ENCODE measurements around the gene USP6NL.

Gene USP6NL

DNA sequence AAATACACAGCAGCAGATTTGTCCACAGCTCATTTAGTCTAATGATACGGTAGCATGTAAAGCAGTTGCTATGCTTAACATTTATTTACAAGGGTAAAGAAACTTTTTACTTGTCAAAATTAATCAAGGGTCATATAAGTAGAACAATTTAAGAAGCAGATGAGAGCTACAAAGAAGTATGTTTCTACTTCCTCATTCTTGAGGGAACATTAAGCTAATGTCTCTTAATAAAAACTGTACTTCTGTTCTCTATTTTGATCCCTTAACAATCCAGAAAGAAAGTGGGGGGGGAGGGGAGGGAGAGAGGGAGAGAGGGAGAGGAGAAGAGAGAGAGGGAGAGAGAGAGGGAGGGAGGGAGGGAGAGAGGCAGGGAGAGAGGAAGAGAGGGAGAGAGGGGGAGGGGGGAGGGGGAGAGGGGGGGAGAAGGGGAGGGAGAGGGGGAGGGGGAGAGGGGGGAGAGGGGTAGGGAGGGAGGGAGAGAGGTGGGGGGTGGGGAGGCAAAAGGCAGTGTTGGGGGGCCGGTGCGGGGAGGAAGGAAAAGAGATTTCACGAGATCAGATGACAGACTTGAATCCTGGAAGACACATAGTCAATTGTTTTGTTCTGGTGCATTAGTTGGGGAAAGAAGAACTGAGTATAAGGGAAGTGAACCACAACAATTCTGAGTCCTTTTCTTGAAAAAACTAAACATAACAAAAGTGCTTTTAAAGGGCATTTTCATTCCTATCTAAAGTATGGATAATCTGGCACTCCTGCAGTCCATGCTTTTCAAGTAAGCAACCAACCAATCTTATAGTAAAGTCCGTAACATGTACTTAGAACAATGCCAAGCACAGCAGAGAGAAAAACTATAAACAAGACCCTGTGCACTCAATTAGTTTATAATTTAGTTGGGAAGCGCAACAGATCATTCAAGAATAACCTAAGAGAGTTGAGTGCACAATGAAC is 128.0 kb downstream of the USP6NL start:
- Histone ChIP-seq H3K36me3 (ENCODE audit: insufficient read depth, low read length) (no peaks in the 10 kb centered on the region), H3K27me3 (ENCODE audit: control insufficient read depth, insufficient read depth, low read length) (no peaks in the 10 kb centered on the region), H3K4me2 (ENCODE audit: low read length) (no peak overlapping the region), H3K9me3 (replicated peaks; ENCODE audit: low read length) (no peaks in the 10 kb centered on the region), H3K4me3 (ENCODE audit: low read length) (no peak overlapping the region), H3K4me1 (ENCODE audit: control insufficient read depth, insufficient read depth, low read length) (no peaks in the 10 kb centered on the region), H3K9ac (ENCODE audit: low read depth, low read length) (no peak overlapping the region)

DNA sequence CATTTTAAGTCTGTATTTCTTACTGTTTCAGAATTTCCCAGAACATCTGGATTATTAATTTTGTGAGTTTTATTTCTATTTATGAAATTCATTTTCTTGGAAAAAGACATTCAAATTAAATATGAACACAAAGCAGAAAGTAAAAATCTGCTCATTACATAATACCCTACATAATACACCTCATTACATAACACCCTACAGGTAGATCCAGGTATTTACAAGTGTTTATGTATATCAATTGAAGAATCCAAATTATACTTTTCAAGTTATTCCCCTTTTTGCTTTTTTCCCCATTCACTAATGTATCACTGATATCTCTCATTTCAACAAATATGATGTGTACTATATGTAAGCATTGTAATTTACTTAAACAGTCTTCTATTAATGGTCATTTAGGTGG is 129.1 kb downstream of the USP6NL start:
- H3K4me1 ChIP-seq (ENCODE audit: control insufficient read depth, insufficient read depth, low read length) = no peaks in the 10 kb centered on the region
- H3K9ac ChIP-seq (ENCODE audit: low read depth, low read length) = no peak overlapping the region
- no peak overlapping the region for H3K4me3 ChIP-seq (ENCODE audit: low read length)
- H3K9me3 ChIP-seq (replicated peaks; ENCODE audit: low read length) = no peaks in the 10 kb centered on the region
- H3K4me2 ChIP-seq (ENCODE audit: low read length) = no peak overlapping the region
- H3K27me3 ChIP-seq (ENCODE audit: control insufficient read depth, insufficient read depth, low read length) = no peaks in the 10 kb centered on the region
- no peaks in the 10 kb centered on the region for H3K36me3 ChIP-seq (ENCODE audit: insufficient read depth, low read length)

DNA sequence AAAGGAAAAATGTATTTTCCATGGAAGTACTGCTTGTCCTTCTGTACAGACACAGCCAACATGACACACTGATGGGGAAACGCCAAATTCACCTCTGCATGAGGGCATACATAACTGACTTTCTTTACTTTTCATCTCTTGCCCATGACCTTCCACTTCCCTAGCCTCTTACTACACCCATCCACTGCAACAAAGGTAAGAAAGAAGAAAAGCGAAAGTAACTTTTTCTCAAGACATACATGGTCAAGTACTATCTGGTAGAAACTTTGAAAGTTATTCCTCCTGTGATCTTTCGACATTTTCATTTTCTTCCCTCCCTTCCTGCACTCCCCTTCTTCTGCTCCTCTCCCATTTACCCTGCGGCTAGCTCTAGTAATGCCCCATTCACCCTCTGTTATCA is 130.8 kb downstream of the USP6NL start:
- no peak overlapping the region for H3K4me3 ChIP-seq (ENCODE audit: low read length)
- H3K4me1 ChIP-seq (ENCODE audit: control insufficient read depth, insufficient read depth, low read length) = no peaks in the 10 kb centered on the region
- H3K27me3 ChIP-seq (ENCODE audit: control insufficient read depth, insufficient read depth, low read length) = no peaks in the 10 kb centered on the region
- no peak overlapping the region for H3K4me2 ChIP-seq (ENCODE audit: low read length)
- no peak overlapping the region for H3K9ac ChIP-seq (ENCODE audit: low read depth, low read length)
- no peaks in the 10 kb centered on the region for H3K9me3 ChIP-seq (replicated peaks; ENCODE audit: low read length)
- H3K36me3 ChIP-seq (ENCODE audit: insufficient read depth, low read length) = no peaks in the 10 kb centered on the region

DNA sequence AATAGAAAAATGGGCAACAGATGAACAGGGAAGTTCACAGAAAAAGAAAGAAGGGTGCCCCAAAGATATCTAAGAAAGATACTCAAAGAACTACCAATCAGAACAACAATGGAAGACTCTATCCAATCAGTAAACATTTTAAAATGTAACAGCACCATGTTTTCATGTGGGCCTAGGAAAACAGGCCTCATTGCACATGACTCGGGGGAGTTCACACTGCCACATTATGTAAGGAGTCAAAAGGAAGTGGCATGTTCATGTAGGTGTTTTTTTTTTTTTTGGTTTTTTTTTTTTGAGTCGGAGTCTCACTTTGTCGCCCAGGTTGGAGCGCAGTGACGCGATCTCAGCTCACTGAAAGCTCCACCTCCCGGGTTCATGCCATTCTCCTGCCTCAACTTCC is 132.2 kb downstream of the USP6NL start:
- no peaks in the 10 kb centered on the region for H3K9me3 ChIP-seq (replicated peaks; ENCODE audit: low read length)
- H3K9ac ChIP-seq (ENCODE audit: low read depth, low read length) = no peak overlapping the region

DNA sequence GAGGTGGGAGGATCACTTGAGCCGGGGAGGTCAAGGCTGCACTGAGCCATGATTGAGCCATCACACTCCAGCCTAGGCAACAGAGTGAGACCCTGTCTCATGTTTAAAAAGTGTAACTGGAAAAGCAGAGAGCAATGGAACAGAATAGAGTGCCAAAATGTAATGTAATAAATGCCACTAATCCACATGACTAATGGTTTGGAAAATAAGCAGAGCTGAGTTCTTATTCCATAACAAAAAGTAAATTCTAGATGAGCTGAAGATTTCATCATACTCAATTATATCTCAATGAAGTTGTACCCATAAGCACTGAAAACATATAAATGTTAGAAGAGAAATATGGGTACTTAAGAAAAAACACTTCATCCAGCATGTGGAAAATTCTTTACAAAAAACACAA is 132.6 kb downstream of the USP6NL start:
- H3K9me3 ChIP-seq (replicated peaks; ENCODE audit: low read length) = no peaks in the 10 kb centered on the region
- H3K4me3 ChIP-seq (ENCODE audit: low read length) = no peak overlapping the region
- no peaks in the 10 kb centered on the region for H3K36me3 ChIP-seq (ENCODE audit: insufficient read depth, low read length)
- H3K27me3 ChIP-seq (ENCODE audit: control insufficient read depth, insufficient read depth, low read length) = no peaks in the 10 kb centered on the region
- no peak overlapping the region for H3K4me2 ChIP-seq (ENCODE audit: low read length)
- no peak overlapping the region for H3K9ac ChIP-seq (ENCODE audit: low read depth, low read length)
- H3K4me1 ChIP-seq (ENCODE audit: control insufficient read depth, insufficient read depth, low read length) = no peaks in the 10 kb centered on the region

More for the DNA sequence above, 132.2 kb downstream of the USP6NL start:
- Histone ChIP-seq H3K4me1 (ENCODE audit: control insufficient read depth, insufficient read depth, low read length) (no peaks in the 10 kb centered on the region), H3K36me3 (ENCODE audit: insufficient read depth, low read length) (no peaks in the 10 kb centered on the region), H3K4me2 (ENCODE audit: low read length) (no peak overlapping the region), H3K4me3 (ENCODE audit: low read length) (no peak overlapping the region), H3K27me3 (ENCODE audit: control insufficient read depth, insufficient read depth, low read length) (no peaks in the 10 kb centered on the region)

DNA sequence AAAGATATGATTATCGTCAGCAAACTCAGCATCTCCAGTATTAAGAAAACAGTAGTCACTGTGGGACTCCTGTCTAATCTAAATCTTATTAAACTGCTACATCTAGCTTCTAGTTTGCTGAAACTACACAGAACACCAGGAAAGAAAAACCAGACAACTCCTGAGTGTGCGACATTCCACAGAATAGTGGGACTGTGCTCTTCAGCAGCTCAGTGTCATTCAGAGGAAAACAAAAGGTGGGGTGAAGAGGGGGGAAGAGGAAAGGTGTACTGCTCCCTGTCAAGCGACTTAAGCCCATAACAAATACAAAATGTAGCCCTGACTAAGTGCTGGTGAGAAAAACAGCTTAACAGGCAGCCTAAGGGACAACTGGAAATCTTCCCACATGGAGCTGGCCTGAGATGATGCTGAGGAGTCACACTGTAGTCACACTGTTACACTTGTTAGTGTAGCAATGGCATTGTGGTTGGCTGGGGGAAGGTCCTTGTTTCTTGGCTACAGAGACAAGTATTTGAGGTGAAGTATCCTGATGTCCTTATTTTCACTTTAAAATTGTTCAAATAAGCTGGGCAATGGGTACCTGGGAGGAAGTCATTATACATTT is 135.5 kb downstream of the USP6NL start:
- Histone ChIP-seq H3K9ac (ENCODE audit: low read depth, low read length) (no peak overlapping the region), H3K36me3 (ENCODE audit: insufficient read depth, low read length) (no peaks in the 10 kb centered on the region), H3K27me3 (ENCODE audit: control insufficient read depth, insufficient read depth, low read length) (no peaks in the 10 kb centered on the region), H3K4me2 (ENCODE audit: low read length) (no peak overlapping the region), H3K9me3 (replicated peaks; ENCODE audit: low read length) (no peaks in the 10 kb centered on the region), H3K4me3 (ENCODE audit: low read length) (no peak overlapping the region), H3K4me1 (ENCODE audit: control insufficient read depth, insufficient read depth, low read length) (no peaks in the 10 kb centered on the region)

DNA sequence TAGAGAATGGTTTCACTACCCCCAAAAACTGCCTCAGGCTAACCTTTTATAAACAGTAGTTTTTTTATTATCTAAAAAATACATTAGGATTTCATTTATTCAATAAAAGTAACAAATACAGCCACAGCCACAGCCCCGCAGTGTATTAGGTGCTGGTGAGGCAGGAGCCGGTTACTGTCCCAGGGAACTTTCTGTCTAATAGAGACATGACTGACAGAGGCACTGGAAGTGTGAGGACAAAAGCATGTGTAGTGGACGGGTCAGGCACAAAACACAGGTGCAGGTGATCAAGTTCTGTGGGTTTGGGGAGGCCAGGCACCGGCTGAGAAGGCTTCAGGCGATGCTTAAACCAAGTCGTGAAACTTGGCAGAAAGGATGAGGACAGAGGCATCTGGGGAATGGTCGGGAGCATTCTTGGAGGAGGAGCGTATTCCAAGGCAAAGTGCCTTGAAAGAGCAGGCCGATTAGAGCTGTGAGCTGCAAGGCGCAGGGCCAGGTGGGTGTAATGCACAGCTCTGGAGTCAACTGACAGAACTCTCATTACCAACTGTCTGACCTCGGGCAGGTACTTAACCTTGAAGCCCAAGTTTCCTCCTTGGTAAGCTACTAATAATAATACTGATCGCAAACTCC is 138.2 kb downstream of the USP6NL start:
- no peak overlapping the region for H3K9ac ChIP-seq (ENCODE audit: low read depth, low read length)

DNA sequence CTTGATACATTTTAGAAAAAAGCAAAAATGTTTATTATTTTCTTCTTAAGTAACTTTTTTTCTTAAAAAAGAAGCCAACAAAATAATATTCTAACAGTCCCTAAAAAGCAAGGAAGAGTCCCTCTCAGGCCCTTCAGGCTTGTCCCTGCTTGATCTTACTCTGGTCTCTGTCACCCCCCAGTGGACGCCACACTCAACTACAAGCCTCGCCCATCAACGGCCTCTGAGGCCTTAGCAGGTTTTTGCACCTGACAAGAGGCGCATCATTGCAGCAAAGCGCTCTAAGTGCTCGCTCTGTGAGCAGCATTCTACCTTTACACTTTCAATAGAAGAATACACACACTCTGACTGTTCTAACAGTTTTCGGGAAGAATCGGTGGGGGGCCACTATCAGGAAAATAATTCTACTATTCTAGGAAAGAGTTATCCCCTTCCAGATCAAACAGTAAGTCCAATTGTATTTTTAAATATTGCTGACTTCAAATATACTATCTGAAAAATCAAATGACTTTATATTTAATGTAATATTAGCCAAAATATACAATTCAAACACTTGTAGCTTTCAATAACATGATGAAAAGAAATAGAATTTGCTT is 139.2 kb downstream of the USP6NL start:
- Histone ChIP-seq H3K27me3 (ENCODE audit: control insufficient read depth, insufficient read depth, low read length) (no peaks in the 10 kb centered on the region), H3K36me3 (ENCODE audit: insufficient read depth, low read length) (no peaks in the 10 kb centered on the region), H3K4me2 (ENCODE audit: low read length) (no peak overlapping the region), H3K9me3 (replicated peaks; ENCODE audit: low read length) (no peaks in the 10 kb centered on the region), H3K9ac (ENCODE audit: low read depth, low read length) (no peak overlapping the region), H3K4me3 (ENCODE audit: low read length) (no peak overlapping the region), H3K4me1 (ENCODE audit: control insufficient read depth, insufficient read depth, low read length) (peaks cover 12% of the 10 kb centered on the region)

More for the DNA sequence above, 138.2 kb downstream of the USP6NL start:
- no peaks in the 10 kb centered on the region for H3K9me3 ChIP-seq (replicated peaks; ENCODE audit: low read length)
- H3K4me2 ChIP-seq (ENCODE audit: low read length) = no peak overlapping the region
- H3K4me3 ChIP-seq (ENCODE audit: low read length) = no peak overlapping the region
- no peaks in the 10 kb centered on the region for H3K36me3 ChIP-seq (ENCODE audit: insufficient read depth, low read length)
- peaks cover 8% of the 10 kb centered on the region for H3K4me1 ChIP-seq (ENCODE audit: control insufficient read depth, insufficient read depth, low read length)
- no peaks in the 10 kb centered on the region for H3K27me3 ChIP-seq (ENCODE audit: control insufficient read depth, insufficient read depth, low read length)

DNA sequence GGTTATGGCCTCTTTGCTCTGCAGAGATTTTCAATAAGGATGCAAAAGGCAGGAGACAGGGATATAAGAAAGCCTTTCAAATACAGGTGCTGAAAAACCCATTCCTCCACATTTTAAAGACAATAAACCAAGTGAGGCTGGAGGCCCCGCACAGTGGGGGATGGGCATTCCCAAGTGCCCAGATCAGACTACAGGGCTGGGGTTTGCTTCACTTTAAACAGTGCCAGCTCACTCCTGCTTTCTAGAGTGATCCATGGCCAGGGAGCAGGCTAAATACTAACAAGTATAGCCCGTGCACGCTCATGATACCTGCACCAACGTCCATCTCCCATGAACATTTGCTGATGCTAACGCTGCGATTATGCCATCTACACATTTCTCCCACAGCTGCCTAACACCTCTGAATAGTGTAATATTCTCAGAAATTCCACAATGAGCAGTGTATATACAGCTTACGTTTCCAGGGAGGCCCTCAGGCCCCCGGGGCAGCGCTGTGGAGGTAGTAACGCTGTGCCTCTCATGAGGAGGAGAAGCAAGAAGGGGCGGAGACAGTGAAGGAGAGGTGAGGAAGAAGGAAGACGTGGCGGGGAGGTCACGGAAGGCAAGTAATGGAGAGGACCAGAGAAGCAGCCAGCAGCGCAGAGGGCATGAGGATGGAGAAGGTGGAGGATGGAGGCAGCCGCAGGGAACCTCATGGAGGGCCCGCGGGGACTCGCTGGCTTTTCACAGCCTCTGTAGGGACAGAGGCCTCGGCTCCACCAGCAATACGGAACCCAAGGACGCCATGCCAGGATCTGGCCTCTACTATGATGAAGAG is 141.7 kb downstream of the USP6NL start:
- Histone ChIP-seq H3K4me3 (ENCODE audit: low read length) (no peak overlapping the region), H3K4me2 (ENCODE audit: low read length) (no peak overlapping the region), H3K9me3 (replicated peaks; ENCODE audit: low read length) (no peaks in the 10 kb centered on the region), H3K9ac (ENCODE audit: low read depth, low read length) (no peak overlapping the region), H3K36me3 (ENCODE audit: insufficient read depth, low read length) (no peaks in the 10 kb centered on the region), H3K4me1 (ENCODE audit: control insufficient read depth, insufficient read depth, low read length) (peaks cover 12% of the 10 kb centered on the region), H3K27me3 (ENCODE audit: control insufficient read depth, insufficient read depth, low read length) (no peaks in the 10 kb centered on the region)

DNA sequence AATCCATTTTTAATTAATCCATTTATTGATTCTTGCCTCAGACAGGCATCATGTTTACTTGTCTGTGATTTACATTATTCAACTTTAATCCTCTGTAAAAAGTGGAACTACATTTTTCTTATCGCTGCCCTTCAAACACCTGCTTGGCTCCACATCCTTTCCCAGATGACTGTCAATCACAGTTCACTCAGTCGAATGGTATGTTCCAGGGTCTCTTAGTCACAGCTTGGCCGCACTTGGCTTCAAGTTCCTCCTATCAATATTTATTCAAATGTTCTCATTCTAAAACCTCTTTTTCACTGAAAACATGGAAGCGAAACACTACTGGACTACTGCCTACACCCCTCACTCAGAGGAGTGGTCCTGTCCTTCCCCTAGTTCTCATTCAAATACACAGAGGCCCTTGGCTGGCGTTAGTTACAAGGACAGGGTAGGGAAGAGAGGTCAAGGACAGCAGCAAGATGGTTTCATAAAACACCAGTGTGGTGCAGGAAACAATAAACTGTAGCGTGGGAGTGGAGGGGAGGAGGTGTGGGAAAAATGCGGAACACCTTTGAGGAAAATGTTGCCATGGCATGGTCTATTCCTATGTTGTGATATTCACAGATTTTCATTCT is 143.2 kb downstream of the USP6NL start:
- Histone ChIP-seq H3K4me2 (ENCODE audit: low read length) (peak overlapping the region; percentile 20), H3K27me3 (ENCODE audit: control insufficient read depth, insufficient read depth, low read length) (no peaks in the 10 kb centered on the region), H3K9ac (ENCODE audit: low read depth, low read length) (no peak overlapping the region), H3K4me3 (ENCODE audit: low read length) (no peak overlapping the region), H3K9me3 (replicated peaks; ENCODE audit: low read length) (no peaks in the 10 kb centered on the region), H3K36me3 (ENCODE audit: insufficient read depth, low read length) (peaks cover 4% of the 10 kb centered on the region), H3K4me1 (ENCODE audit: control insufficient read depth, insufficient read depth, low read length) (peaks cover 12% of the 10 kb centered on the region)
